HepG2 (cell line): ENCODE data around the gene NISCH. TPM values are rescaled to one million over a fixed set of nuclear protein-coding genes. Genes with fewer than 3 reads are reported as not detected.
A peak's percentile ranks its signal among the peaks of the same experiment; 100 is the strongest.

ENCODE experiments used
- ARID2 ChIP-seq: sonication (generic); formaldehyde crosslinking; IDR thresholded peaks from 2 replicates; pipeline ENCODE4 v1.8.1; 2022; ENCODE audit warnings: mild to moderate bottlenecking, missing genetic modification reagents, borderline replicate concordance
- FOXP1 ChIP-seq, 2 experiments: fragments of 450-650 bp in 1 of 2; IDR thresholded peaks; 2 replicates each; pipeline ENCODE4 v1.6.1; 2017 to 2018; ENCODE audit warnings: antibody characterized with exemption in 1 of 2
- MAFF ChIP-seq: IDR thresholded peaks from 2 replicates; pipeline ENCODE4 v1.6.1; 2011; ENCODE audit warnings: low read depth, low read length, improper control_type of control experiment
- MTA1 ChIP-seq: sonication (generic); formaldehyde crosslinking; IDR thresholded peaks from 2 replicates; pipeline ENCODE4 v1.4.0; 2020; ENCODE audit warnings: missing genetic modification reagents, mild to moderate bottlenecking, borderline replicate concordance
- MTF2 ChIP-seq: sonication (generic); formaldehyde crosslinking; IDR thresholded peaks from 2 replicates; pipeline ENCODE4 v1.5.0; 2020; ENCODE audit warnings: missing genetic modification reagents, borderline replicate concordance
- NPAS2 ChIP-seq: sonication (generic); formaldehyde crosslinking; IDR thresholded peaks from 2 replicates; pipeline ENCODE4 v1.8.0; 2022; ENCODE audit warnings: mild to moderate bottlenecking, missing genetic modification reagents, borderline replicate concordance
- REPIN1 ChIP-seq: sonication (generic); formaldehyde crosslinking; IDR thresholded peaks from 2 replicates; pipeline ENCODE4 v1.8.0; 2022; ENCODE audit warnings: missing genetic modification reagents, low read depth, mild to moderate bottlenecking, borderline replicate concordance
- REXO4 ChIP-seq: sonication (generic); formaldehyde crosslinking; IDR thresholded peaks from 2 replicates; pipeline ENCODE4 v1.8.0; 2022; ENCODE audit warnings: missing genetic modification reagents, mild to moderate bottlenecking, borderline replicate concordance
- SALL2 ChIP-seq: sonication (generic); formaldehyde crosslinking; IDR thresholded peaks from 2 replicates; pipeline ENCODE4 v1.8.1; 2023; ENCODE audit warnings: mild to moderate bottlenecking, missing genetic modification reagents, inconsistent platforms
- SIN3A ChIP-seq: IDR thresholded peaks from 2 replicates; pipeline ENCODE4 v1.6.1; 2011; ENCODE audit warnings: low read depth, mild to moderate bottlenecking, control low read depth, low read length, borderline replicate concordance
- SRF ChIP-seq: IDR thresholded peaks from 2 replicates; pipeline ENCODE4 v1.6.1; 2011; ENCODE audit warnings: mild to moderate bottlenecking, low read depth, low read length, moderate library complexity
- STAG1 ChIP-seq: sonication (generic); formaldehyde crosslinking; IDR thresholded peaks from 2 replicates; pipeline ENCODE4 v1.4.0; 2020; ENCODE audit warnings: missing genetic modification reagents
- TCF7L2 ChIP-seq: IDR thresholded peaks from 2 replicates; pipeline ENCODE4 v1.6.1; 2011; ENCODE audit warnings: mild to moderate bottlenecking, low read depth, low read length, moderate library complexity
- YEATS4 ChIP-seq: sonication (generic); formaldehyde crosslinking; IDR thresholded peaks from 2 replicates; pipeline ENCODE4 v1.4.0; 2020; ENCODE audit warnings: missing genetic modification reagents, borderline replicate concordance
- ZBTB21 ChIP-seq: sonication (generic); formaldehyde crosslinking; IDR thresholded peaks from 2 replicates; pipeline ENCODE4 v1.4.0; 2020; ENCODE audit warnings: missing genetic modification reagents
- ZNF17 ChIP-seq: sonication (generic); formaldehyde crosslinking; IDR thresholded peaks from 2 replicates; pipeline ENCODE4 v1.5.0; 2020; ENCODE audit warnings: mild to moderate bottlenecking, missing genetic modification reagents
- ZNF251 ChIP-seq: sonication (generic); formaldehyde crosslinking; IDR thresholded peaks from 2 replicates; pipeline ENCODE4 v1.9.0; 2021; ENCODE audit warnings: mild to moderate bottlenecking, missing genetic modification reagents
- ZNF546 ChIP-seq: sonication (generic); formaldehyde crosslinking; conservative IDR thresholded peaks from 2 replicates; pipeline ENCODE4 v1.8.1; 2023; ENCODE audit warnings: mild to moderate bottlenecking, missing genetic modification reagents
- ZNF569 ChIP-seq: sonication (generic); formaldehyde crosslinking; IDR thresholded peaks from 2 replicates; pipeline ENCODE4 v1.5.0; 2020; ENCODE audit warnings: mild to moderate bottlenecking, missing genetic modification reagents, moderate library complexity, borderline replicate concordance
- ZNF781 ChIP-seq: sonication (generic); formaldehyde crosslinking; IDR thresholded peaks from 2 replicates; pipeline ENCODE4 v1.5.1; 2020; ENCODE audit warnings: borderline replicate concordance, mild to moderate bottlenecking, missing genetic modification reagents; ENCODE audit errors: not compliant biosample characterization
- polyA plus RNA-seq, 8 experiments: library from polyadenylated mRNA; depleted of rRNA in 3 of 8; stranded (reverse) in 7 of 8; unstranded in 1 of 8; fragments of >200 nt; fragmentation: Illumina TruSeq in 4 of 8; extraction: Trizol in 4 of 8; gene quantifications; 2 replicates each; pipeline versions ENCODE4 v1.2.1 to v1.2.3, GENCODE V29; 2011 to 2016; ENCODE audit warnings: low read depth in 4 of 8, missing spikeins in 1 of 8, mixed read lengths in 1 of 8; ENCODE audit not compliant: insufficient read depth in 1 of 8
- total RNA-seq, 5 experiments: library from RNA; depleted of rRNA; stranded (reverse); fragments of >200 nt; fragmentation: Illumina TruSeq; extraction: Trizol; gene quantifications; 2 replicates each; pipeline ENCODE4 v1.2.3, GENCODE V29; 2016; ENCODE audit warnings: low read depth in 1 of 5
- TF ChIP-seq, protein P1 (sequence below): sonication (generic); formaldehyde crosslinking; IDR thresholded peaks from 2 replicates; pipeline ENCODE4 v1.5.1; 2020; ENCODE audit warnings: missing genetic modification reagents, mild to moderate bottlenecking, borderline replicate concordance
- TF ChIP-seq, protein P2 (sequence below): sonication (generic); formaldehyde crosslinking; conservative IDR thresholded peaks from 2 replicates; pipeline ENCODE4 v1.4.0; 2020; ENCODE audit warnings: missing genetic modification reagents
- TF ChIP-seq, protein P3 (sequence below): IDR thresholded peaks from 2 replicates; pipeline ENCODE4 v1.6.1; 2012; ENCODE audit warnings: low read length, improper control_type of control experiment

NISCH gene
- total and polyA plus RNA-seq, 2 of the 13 experiments (the other 11 are each of a cell fraction or from before 2014, with no cell fraction given) = 27.0 to 47.6 TPM

DNA sequence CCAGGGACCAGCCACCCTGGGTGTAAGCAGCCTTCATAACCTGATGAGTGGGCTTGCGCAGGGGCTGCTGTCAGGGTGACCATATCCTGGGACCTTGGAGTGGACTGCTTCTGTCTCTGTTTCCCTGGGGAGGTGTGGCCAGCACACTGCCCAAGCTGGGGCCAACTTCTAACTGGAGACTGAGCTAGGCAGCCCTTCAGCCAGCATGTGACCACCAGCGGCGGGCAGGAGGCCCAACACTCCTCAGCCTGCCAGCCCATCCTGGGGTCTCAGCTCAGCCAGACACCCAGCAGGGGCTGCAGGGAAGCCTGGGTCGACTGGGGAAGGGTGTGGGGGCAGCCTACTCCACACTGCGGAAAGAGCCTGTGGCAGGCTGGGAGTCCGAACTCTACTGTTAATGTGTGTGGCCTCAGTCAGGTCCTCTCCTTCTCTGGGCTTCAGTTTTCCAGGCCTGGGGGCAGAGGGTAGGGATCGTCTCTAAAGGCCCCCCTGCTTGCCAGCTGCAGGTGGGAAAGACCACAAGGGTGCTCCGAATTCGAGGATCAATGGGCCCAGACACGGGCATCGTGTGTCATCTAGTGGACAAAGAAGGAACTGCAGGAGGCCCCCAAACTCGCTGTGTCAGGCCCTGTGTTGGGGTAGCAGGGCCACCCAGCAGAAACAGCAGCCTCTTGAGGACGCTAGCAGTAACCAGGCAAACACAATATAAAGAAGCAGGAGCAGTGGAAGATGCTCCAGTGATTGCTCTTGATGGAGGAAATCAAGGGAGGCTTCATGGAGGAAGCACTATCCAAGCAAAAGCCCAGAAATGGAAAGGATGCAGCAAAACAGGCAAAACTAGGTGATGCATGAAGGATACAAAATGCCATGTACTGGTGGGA, 8.5 kb upstream of the NISCH start (continued):
- TF ChIP-seq, protein P1, sequence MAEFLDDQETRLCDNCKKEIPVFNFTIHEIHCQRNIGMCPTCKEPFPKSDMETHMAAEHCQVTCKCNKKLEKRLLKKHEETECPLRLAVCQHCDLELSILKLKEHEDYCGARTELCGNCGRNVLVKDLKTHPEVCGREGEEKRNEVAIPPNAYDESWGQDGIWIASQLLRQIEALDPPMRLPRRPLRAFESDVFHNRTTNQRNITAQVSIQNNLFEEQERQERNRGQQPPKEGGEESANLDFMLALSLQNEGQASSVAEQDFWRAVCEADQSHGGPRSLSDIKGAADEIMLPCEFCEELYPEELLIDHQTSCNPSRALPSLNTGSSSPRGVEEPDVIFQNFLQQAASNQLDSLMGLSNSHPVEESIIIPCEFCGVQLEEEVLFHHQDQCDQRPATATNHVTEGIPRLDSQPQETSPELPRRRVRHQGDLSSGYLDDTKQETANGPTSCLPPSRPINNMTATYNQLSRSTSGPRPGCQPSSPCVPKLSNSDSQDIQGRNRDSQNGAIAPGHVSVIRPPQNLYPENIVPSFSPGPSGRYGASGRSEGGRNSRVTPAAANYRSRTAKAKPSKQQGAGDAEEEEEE = no peak
- TF ChIP-seq SALL2 (CRISPR knock-in tag) (no peak), ZNF781 (CRISPR knock-in tag) (no peak), MTA1 (CRISPR knock-in tag) (0 out of 2 replicates have a peak, but pooled peaks have one; percentile 46), MTF2 (no peak), ZNF251 (no peak), STAG1 (CRISPR knock-in tag) (peak; percentile 97), SIN3A (no peak), SRF (no peak), NPAS2 (CRISPR knock-in tag) (no peak), TCF7L2 (no peak), YEATS4 (CRISPR knock-in tag) (no peak), ZNF17 (CRISPR knock-in tag) (no peak), ZNF569 (CRISPR knock-in tag) (no peak), REPIN1 (peak; percentile 45; the same call in 1 of the 2 replicates), ARID2 (0 out of 2 replicates have a peak, but pooled peaks have one; percentile 53), REXO4 (CRISPR knock-in tag) (no peak), MAFF (peak; percentile 22; the same call in 1 of the 2 replicates), ZBTB21 (CRISPR knock-in tag) (no peak), ZNF546 (CRISPR knock-in tag) (no peak), FOXP1 (IDR thresholded peaks at IDR 0.05) (no peak), FOXP1 (CRISPR knock-in tag; IDR thresholded peaks at IDR 0.05) (0 out of 2 replicates have a peak, but pooled peaks have one; percentile 9)
- TF ChIP-seq, protein P2, sequence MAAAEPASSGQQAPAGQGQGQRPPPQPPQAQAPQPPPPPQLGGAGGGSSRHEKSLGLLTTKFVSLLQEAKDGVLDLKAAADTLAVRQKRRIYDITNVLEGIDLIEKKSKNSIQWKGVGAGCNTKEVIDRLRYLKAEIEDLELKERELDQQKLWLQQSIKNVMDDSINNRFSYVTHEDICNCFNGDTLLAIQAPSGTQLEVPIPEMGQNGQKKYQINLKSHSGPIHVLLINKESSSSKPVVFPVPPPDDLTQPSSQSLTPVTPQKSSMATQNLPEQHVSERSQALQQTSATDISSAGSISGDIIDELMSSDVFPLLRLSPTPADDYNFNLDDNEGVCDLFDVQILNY = no peak
- TF ChIP-seq, protein P3, sequence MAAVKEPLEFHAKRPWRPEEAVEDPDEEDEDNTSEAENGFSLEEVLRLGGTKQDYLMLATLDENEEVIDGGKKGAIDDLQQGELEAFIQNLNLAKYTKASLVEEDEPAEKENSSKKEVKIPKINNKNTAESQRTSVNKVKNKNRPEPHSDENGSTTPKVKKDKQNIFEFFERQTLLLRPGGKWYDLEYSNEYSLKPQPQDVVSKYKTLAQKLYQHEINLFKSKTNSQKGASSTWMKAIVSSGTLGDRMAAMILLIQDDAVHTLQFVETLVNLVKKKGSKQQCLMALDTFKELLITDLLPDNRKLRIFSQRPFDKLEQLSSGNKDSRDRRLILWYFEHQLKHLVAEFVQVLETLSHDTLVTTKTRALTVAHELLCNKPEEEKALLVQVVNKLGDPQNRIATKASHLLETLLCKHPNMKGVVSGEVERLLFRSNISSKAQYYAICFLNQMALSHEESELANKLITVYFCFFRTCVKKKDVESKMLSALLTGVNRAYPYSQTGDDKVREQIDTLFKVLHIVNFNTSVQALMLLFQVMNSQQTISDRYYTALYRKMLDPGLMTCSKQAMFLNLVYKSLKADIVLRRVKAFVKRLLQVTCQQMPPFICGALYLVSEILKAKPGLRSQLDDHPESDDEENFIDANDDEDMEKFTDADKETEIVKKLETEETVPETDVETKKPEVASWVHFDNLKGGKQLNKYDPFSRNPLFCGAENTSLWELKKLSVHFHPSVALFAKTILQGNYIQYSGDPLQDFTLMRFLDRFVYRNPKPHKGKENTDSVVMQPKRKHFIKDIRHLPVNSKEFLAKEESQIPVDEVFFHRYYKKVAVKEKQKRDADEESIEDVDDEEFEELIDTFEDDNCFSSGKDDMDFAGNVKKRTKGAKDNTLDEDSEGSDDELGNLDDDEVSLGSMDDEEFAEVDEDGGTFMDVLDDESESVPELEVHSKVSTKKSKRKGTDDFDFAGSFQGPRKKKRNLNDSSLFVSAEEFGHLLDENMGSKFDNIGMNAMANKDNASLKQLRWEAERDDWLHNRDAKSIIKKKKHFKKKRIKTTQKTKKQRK = no peak
